GM12878 (cell line): ENCODE results near the gene MPHOSPH8. TPM values are rescaled to one million over a fixed set of nuclear protein-coding genes. Genes with fewer than 3 reads are reported as not detected.

ENCODE experiments used
- ATAC-seq: fragments of 200-7000 bp; cut with Tn5 transposase; 3 replicates; pipeline ENCODE4 v1.9.1; 2020; ENCODE audit warnings: mild to moderate bottlenecking, moderate library complexity
- BruUV-seq: library from RNA; stranded (reverse); fragments of 400-500 nt; replicated peaks from 2 replicates; lab custom pipeline; 2021; lab: Mats Ljungman, UMichigan
- CTCF ChIA-PET: fragments of 300-600 bp; sonication (Branson Sonifier 250); formaldehyde crosslinking; extraction: SDS; loops from one replicate; lab custom pipeline; 2021; ENCODE audit warnings: inconsistent platforms; lab: Yijun Ruan, JAX
- POLR2A ChIA-PET: fragments of 350-600 bp; formaldehyde crosslinking; extraction: SDS; loops from one replicate; lab custom pipeline; 2021; ENCODE audit warnings: inconsistent platforms; lab: Charles Lee
- RAD21 ChIA-PET: fragments of 300-600 bp; sonication (Branson Sonifier 250); formaldehyde crosslinking; loops from one replicate; lab custom pipeline; 2023; ENCODE audit warnings: antibody characterized with exemption; ENCODE audit not compliant: unreplicated experiment; lab: Charles Lee
- SMC1A ChIA-PET: fragments of 300-600 bp; sonication (Branson Sonifier 250); formaldehyde crosslinking; loops from one replicate; lab custom pipeline; 2023; ENCODE audit not compliant: unreplicated experiment, uncharacterized antibody; lab: Charles Lee
- DNase-seq: peaks from one replicate; pipeline ENCODE4 v3.0.0-alpha.2; 2011; ENCODE audit warnings: low read depth, low spot score
- FAIRE-seq: peaks from 3 replicates; lab custom pipeline; 2011; peaks lifted over from hg19 to GRCh38; lab: Jason Lieb, UNC
- H2AFZ ChIP-seq: 2 replicates; pipeline ENCODE4 v1.6.0; 2011; ENCODE audit warnings: low read depth, low read length, control low read depth; ENCODE audit not compliant: control insufficient read depth
- H3K27ac ChIP-seq: 2 replicates; pipeline ENCODE4 v1.5.1; 2011; ENCODE audit warnings: control low read depth; ENCODE audit not compliant: control insufficient read depth, insufficient read depth
- H3K27me3 ChIP-seq, 2 experiments: replicated peaks in 1 of 2; 2 replicates each; pipeline versions ENCODE4 v1.6.0 to v1.6.1; 2011; ENCODE audit warnings: low read length in 1 of 2; ENCODE audit not compliant: control insufficient read depth in 2 of 2, insufficient read depth in 2 of 2
- H3K36me3 ChIP-seq, 2 experiments: 2 replicates each; pipeline ENCODE4 v1.5.1; 2011; ENCODE audit warnings: low read length in 1 of 2; ENCODE audit not compliant: control insufficient read depth in 2 of 2, insufficient read depth in 2 of 2
- H3K4me1 ChIP-seq: 2 replicates; pipeline ENCODE4 v1.6.1; 2011; ENCODE audit warnings: mild to moderate bottlenecking, low read length, moderate library complexity, mixed read lengths; ENCODE audit not compliant: control insufficient read depth, insufficient read depth
- H3K4me2 ChIP-seq: 2 replicates; pipeline ENCODE4 v1.6.0; 2011; ENCODE audit warnings: control low read depth; ENCODE audit not compliant: control insufficient read depth, insufficient read depth
- H3K4me3 ChIP-seq: fragments of 200-600 bp; sonication (generic); 2 replicates; pipeline ENCODE4 v1.5.1; 2016
- H3K79me2 ChIP-seq: 2 replicates; pipeline ENCODE4 v1.6.0; 2011; ENCODE audit warnings: low read length; ENCODE audit not compliant: control insufficient read depth, insufficient read depth
- H3K9ac ChIP-seq: 2 replicates; pipeline ENCODE4 v1.8.0; 2011; ENCODE audit warnings: low read length, control low read depth, mixed read lengths; ENCODE audit not compliant: control insufficient read depth, insufficient read depth
- H3K9me3 ChIP-seq: replicated peaks from 3 replicates; pipeline ENCODE4 v1.5.1; 2011; ENCODE audit warnings: mild to moderate bottlenecking, low read length; ENCODE audit not compliant: control insufficient read depth, insufficient read depth
- H4K20me1 ChIP-seq: 2 replicates; pipeline ENCODE4 v1.6.0; 2011; ENCODE audit not compliant: control insufficient read depth, insufficient read depth
- CHD4 ChIP-seq: fragments of 200-600 bp; sonication (generic); IDR thresholded peaks from 2 replicates; pipeline ENCODE4 v1.6.1; 2016; ENCODE audit warnings: mild to moderate bottlenecking
- CTCF ChIP-seq, 3 experiments: IDR thresholded peaks in 2 of 3; conservative IDR thresholded peaks in 1 of 3; 2 replicates each; pipeline ENCODE4 v1.5.1; 2011; ENCODE audit warnings: low read depth in 3 of 3, low read length in 3 of 3, mild to moderate bottlenecking in 3 of 3, control low read depth in 2 of 3, moderate library complexity in 2 of 3, inconsistent platforms in 1 of 3, mixed read lengths in 1 of 3; ENCODE audit not compliant: control insufficient read depth in 2 of 3, insufficient read depth in 1 of 3; ENCODE audit errors: extremely low read depth in 1 of 3
- DPF2 ChIP-seq: fragments of 450-650 bp; IDR thresholded peaks from 2 replicates; pipeline ENCODE4 v1.6.1; 2017; ENCODE audit warnings: mild to moderate bottlenecking
- FOXK2 ChIP-seq: fragments of 450-650 bp; IDR thresholded peaks from 2 replicates; pipeline ENCODE4 v1.6.1; 2017; ENCODE audit warnings: mild to moderate bottlenecking, moderate library complexity
- MEF2B ChIP-seq: fragments of 450-650 bp; IDR thresholded peaks from 2 replicates; pipeline ENCODE4 v1.6.1; 2018; ENCODE audit warnings: mild to moderate bottlenecking, moderate library complexity; ENCODE audit not compliant: partially characterized antibody, poor library complexity, severe bottlenecking
- MTA2 ChIP-seq: fragments of 450-650 bp; IDR thresholded peaks from 2 replicates; pipeline ENCODE4 v1.6.1; 2016; ENCODE audit warnings: low read depth, mild to moderate bottlenecking, moderate library complexity
- NFIC ChIP-seq: IDR thresholded peaks from 2 replicates; pipeline ENCODE4 v1.6.1; 2012; ENCODE audit warnings: low read depth, mild to moderate bottlenecking, inconsistent platforms, low read length, moderate library complexity
- NFXL1 ChIP-seq: fragments of 450-650 bp; IDR thresholded peaks from 2 replicates; pipeline ENCODE4 v1.6.1; 2017; ENCODE audit warnings: antibody characterized with exemption, mild to moderate bottlenecking, borderline replicate concordance
- RAD21 ChIP-seq: IDR thresholded peaks from 2 replicates; pipeline ENCODE4 v1.6.1; 2011; ENCODE audit warnings: mild to moderate bottlenecking, low read depth, low read length, moderate library complexity; ENCODE audit not compliant: insufficient read depth
- RFX5 ChIP-seq: IDR thresholded peaks from 2 replicates; pipeline ENCODE4 v1.6.1; 2011; ENCODE audit warnings: low read depth, low read length, improper control_type of control experiment
- SMAD1 ChIP-seq: fragments of 450-650 bp; IDR thresholded peaks from 2 replicates; pipeline ENCODE4 v1.6.1; 2018; ENCODE audit warnings: mild to moderate bottlenecking, low read depth; ENCODE audit not compliant: partially characterized antibody
- STAT3 ChIP-seq: IDR thresholded peaks from 2 replicates; pipeline ENCODE4 v1.6.1; 2011; ENCODE audit warnings: low read depth, low read length, improper control_type of control experiment
- TARDBP ChIP-seq: IDR thresholded peaks from 2 replicates; pipeline ENCODE4 v1.6.1; 2016; ENCODE audit warnings: borderline replicate concordance
- ZBTB40 ChIP-seq: fragments of 450-650 bp; IDR thresholded peaks from 2 replicates; pipeline ENCODE4 v1.6.1; 2016; ENCODE audit warnings: mild to moderate bottlenecking, moderate library complexity, borderline replicate concordance
- ZNF622 ChIP-seq: fragments of 450-650 bp; IDR thresholded peaks from 2 replicates; pipeline ENCODE4 v1.6.1; 2017; ENCODE audit warnings: mild to moderate bottlenecking, inconsistent platforms
- WGBS: methylation state at CpG from one replicate; pipeline ENCODE4 v1.1.6; 2016; ENCODE audit warnings: low lambda C conversion rate; ENCODE audit not compliant: insufficient replicate concordance, insufficient coverage; ENCODE audit errors: missing lambda C conversion rate; 5-methylcytosine and 5-hydroxymethylcytosine counted together
- in situ Hi-C: fragments of 300-500 bp; cut with MboI; formaldehyde crosslinking; loops from 9 replicates; pipeline ENCODE4 v1.14.3; 2018; ENCODE audit warnings: mixed read lengths
- intact Hi-C: fragments of 100-400 bp; cut with micrococcal nuclease; formaldehyde crosslinking; loops from one replicate; pipeline ENCODE4 v1.14.2; 2022; ENCODE audit not compliant: unreplicated experiment
- polyA plus RNA-seq, 11 experiments: library from polyadenylated mRNA; depleted of rRNA in 4 of 11; unstranded in 6 of 11; stranded (reverse) in 5 of 11; fragments of >200 nt; fragmentation: Nextera tagmentation in 4 of 11; fragmentation: Illumina TruSeq in 1 of 11; extraction: Ambion mirVana in 4 of 11; extraction: Trizol in 1 of 11; gene quantifications; 1 replicate in 1 of 11; 2 replicates in 10 of 11; pipeline versions ENCODE4 v1.2.1 to v1.2.3, GENCODE V29; 2011 to 2016; ENCODE audit warnings: inconsistent platforms in 2 of 11, missing spikeins in 2 of 11, low read depth in 1 of 11
- total RNA-seq, 4 experiments: library from RNA; depleted of rRNA in 3 of 4; stranded (reverse); fragments of >200 nt in 3 of 4; fragmentation: Illumina TruSeq in 1 of 4; extraction: Trizol in 1 of 4; gene quantifications; 2 replicates each; pipeline versions ENCODE4 v1.2.1 to v1.2.3, GENCODE V29; 2013 to 2021
- TF ChIP-seq, protein P1 (sequence below): fragments of 450-650 bp; IDR thresholded peaks from 2 replicates; pipeline ENCODE4 v1.6.1; 2016; ENCODE audit warnings: mild to moderate bottlenecking

The MPHOSPH8 gene
- total and polyA plus RNA-seq, 10 of the 15 experiments (the other 5 are each of a cell fraction or from before 2014, with no cell fraction given), result 15.9 to 34.9 (median 26.9) TPM

- H2AFZ ChIP-seq, result no peak overlapping the region
- H3K9me3 ChIP-seq, result no peaks in the 10 kb centered on the region
- ChIA-PET SMC1A (interaction anchor here (0.6 to 4.9 kb wide), 2 partner anchors 12 to 21 kb away, joined by 3 to 51 read pairs; no protein-coding TSS in a partner anchor), POLR2A (no interaction called here), CTCF (interaction anchor here (4.8 kb wide), 1 partner anchor 18 kb away, joined by 38 read pairs; no protein-coding TSS in a partner anchor), RAD21 (interaction anchor here (0.7 kb wide), 2 partner anchors 24 to 227 kb away, joined by 3 read pairs; no protein-coding TSS in a partner anchor)
- DNase-seq (no peak), ATAC-seq (no peak), FAIRE-seq (no peak)
- intact Hi-C loops, result no loop called here
- H3K9ac ChIP-seq, result no peak overlapping the region
- 45% methylated on average over 2 of the region's 2 CpGs for WGBS
- no peak overlapping the region for H3K27ac ChIP-seq
- peaks cover 13% of the 10 kb centered on the region for H3K4me1 ChIP-seq
- no TSS peak for BruUV-seq
- no peaks in the 10 kb centered on the region for H3K27me3 ChIP-seq
- no peaks in the 10 kb centered on the region for H3K79me2 ChIP-seq
- no peaks in the 10 kb centered on the region for H4K20me1 ChIP-seq
- no peaks in the 10 kb centered on the region for H3K36me3 ChIP-seq
- no peak overlapping the region for H3K4me2 ChIP-seq
- H3K4me3 ChIP-seq, result no peak overlapping the region
- in situ Hi-C loops, result no loop called here
- TF ChIP-seq ZNF622 (no peak), RAD21 (no peak), NFIC (no peak), MTA2 (no peak), SMAD1 (no peak), RFX5 (no peak), TARDBP (no peak), ZBTB40 (no peak), NFXL1 (no peak), CTCF (IDR thresholded peaks at IDR 0.05 in 2 of 3, conservative IDR thresholded peaks at IDR 0.05 in 1 of 3; ENCODE audit: control insufficient read depth in 2 of 3, extremely low read depth in 1 of 3, insufficient read depth in 1 of 3, low read depth in 3 of 3, low read length in 3 of 3) (no peak), DPF2 (no peak), STAT3 (no peak), FOXK2 (no peak), CHD4 (no peak), MEF2B (no peak)
- TF ChIP-seq, protein P1, sequence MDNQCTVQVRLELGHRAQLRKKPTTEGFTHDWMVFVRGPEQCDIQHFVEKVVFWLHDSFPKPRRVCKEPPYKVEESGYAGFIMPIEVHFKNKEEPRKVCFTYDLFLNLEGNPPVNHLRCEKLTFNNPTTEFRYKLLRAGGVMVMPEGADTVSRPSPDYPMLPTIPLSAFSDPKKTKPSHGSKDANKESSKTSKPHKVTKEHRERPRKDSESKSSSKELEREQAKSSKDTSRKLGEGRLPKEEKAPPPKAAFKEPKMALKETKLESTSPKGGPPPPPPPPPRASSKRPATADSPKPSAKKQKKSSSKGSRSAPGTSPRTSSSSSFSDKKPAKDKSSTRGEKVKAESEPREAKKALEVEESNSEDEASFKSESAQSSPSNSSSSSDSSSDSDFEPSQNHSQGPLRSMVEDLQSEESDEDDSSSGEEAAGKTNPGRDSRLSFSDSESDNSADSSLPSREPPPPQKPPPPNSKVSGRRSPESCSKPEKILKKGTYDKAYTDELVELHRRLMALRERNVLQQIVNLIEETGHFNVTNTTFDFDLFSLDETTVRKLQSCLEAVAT, result no peak
These were observed 44.1 kb upstream of the MPHOSPH8 start for GRCh38 chr13:19589312-19589711.
